GM18508 (cell line): ENCODE measurements around the gene XRCC4.

Experiments used
- ATAC-seq: cut with Tn5 transposase; IDR thresholded peaks from one replicate; pipeline ENCODE4 v1.9.1; 2021; ENCODE audit warnings: moderate number of reproducible peaks; ENCODE audit not compliant: insufficient read depth, unreplicated experiment

The XRCC4 gene

DNA sequence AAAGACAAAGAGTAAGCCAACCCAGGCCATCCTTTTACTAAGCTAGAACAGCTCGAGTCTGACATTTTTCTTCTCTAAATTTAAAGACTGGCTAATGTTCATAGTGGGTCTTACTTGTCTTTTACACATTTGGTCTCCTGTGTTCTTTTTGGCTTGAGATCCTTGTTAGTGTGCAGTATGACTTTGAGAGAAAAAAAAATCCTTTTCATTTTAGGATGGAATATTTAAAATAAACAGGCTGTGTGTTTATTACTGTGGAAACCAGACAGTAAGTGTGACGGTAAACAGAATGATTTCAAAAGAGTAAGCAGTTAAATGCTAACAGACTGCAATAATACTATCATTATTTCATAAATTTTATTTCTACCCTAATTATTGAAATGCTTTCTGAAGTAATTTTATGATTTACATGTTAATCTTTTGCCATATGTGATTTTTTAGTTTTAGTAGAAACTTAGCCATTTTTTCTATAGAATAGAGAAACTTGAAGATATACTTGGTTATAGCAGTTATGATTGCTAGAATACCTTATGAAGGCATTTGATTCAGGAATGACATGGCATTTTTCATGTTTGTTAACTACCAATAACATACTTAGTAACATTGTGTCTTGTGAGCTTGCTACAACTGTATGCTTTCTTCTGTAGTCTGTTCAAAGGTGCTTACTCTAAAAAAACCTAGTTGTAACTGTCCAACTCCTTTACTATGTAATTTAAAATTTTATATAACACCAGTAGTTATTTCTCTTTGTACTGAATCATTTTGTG, 92.4 kb downstream of the XRCC4 start:
- ATAC-seq: no peak

DNA sequence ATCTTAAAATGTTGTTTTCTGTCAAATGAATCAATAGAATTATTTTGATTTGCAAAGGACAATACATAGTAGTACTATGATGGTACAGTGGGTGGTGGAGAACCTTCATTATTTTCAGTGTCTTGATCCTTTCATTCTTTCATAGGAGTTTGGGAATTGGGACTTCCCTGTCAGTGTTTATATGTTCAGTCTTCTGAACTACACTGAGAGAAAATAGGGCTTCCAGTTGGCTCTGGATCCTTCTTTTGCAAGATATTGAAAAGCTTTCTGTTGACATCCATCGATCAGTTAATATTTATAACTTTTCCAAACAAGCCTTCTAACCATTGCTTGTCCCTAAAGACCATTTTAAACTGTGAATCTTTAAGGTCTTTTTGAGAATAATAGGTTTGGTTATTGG, 94.7 kb downstream of the XRCC4 start:
- no peak for ATAC-seq

GRCh38 chr5:83172655-83173054, 95.3 kb downstream of the XRCC4 start:
- ATAC-seq: no peak

- ATAC-seq: no peak
Measured at GRCh38 chr5:83173826-83174225, 96.5 kb downstream of the XRCC4 start.

GRCh38 chr5:83177803-83178202, 100.5 kb downstream of the XRCC4 start:
- no peak for ATAC-seq

GRCh38 chr5:83179966-83180365, 102.6 kb downstream of the XRCC4 start:
- ATAC-seq: no peak

GRCh38 chr5:83184534-83184933, 107.2 kb downstream of the XRCC4 start:
- no peak for ATAC-seq

- ATAC-seq: no peak
Measured at GRCh38 chr5:83192947-83193346, 115.6 kb downstream of the XRCC4 start.

DNA sequence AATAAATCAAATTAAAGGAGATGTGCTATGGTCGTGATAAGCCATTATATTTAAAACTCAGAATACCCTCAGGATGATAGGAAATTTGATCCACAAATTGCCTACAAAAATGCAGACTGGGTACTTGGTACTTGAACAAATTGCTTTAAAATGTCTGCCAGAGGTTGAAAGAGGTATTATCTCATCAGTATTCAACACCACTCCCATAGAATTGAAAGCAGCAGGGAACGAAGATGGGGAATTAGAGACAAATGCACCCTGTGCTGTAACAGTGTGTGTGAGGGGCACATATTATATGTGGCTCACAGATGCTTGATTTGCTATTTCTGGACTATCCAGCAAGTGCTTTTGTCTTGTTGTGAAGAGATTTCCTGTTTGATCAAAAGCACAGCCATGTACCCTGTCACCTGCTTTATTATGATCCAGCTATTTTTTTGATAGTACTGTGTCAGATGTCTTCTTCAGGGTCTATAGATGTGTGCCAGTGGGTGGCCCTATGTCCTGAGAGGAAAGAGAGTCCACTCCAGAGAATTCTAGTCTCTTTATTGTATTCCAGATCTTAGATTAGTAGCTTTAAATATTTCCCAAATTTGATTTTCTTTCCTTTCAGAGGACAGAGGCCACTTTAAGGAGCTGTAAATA, 120.1 kb downstream of the XRCC4 start:
- ATAC-seq: no peak

DNA sequence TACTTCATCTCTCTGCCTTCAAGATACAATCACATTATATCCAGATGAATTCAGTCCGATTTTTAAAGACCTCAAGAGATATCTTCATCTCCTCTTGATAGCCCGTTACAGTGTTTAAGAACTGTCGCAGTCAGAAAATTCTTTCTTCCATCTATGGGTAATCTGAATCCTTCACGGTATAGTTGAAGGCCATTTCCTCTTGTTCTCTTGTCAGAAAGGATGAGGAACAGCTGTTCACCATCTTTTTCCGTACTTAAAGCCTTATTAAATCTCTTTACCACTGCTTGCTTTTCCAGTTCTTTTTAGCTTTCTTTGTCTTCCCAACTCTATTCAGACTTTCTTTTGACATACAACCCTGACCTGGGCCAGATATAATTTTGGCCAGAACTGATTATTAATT, 121.8 kb downstream of the XRCC4 start:
- ATAC-seq: no peak

DNA sequence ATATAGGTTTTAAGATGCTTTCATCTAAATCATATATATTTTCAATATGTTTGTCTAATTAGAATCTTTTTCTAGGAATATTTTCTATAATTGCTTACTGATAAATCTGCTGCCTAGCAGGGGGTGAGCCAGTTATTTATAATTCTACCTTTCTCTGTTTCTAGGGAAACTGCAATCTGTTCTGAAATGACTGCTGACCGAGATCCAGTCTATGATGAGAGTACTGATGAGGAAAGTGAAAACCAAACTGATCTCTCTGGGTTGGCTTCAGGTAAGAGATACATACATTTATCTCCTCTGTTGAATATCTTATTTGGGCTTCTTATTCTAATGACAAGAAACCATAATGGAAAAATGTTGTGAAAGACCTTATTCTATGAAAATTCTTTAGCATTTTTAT, 127.3 kb downstream of the XRCC4 start:
- no peak for ATAC-seq

DNA sequence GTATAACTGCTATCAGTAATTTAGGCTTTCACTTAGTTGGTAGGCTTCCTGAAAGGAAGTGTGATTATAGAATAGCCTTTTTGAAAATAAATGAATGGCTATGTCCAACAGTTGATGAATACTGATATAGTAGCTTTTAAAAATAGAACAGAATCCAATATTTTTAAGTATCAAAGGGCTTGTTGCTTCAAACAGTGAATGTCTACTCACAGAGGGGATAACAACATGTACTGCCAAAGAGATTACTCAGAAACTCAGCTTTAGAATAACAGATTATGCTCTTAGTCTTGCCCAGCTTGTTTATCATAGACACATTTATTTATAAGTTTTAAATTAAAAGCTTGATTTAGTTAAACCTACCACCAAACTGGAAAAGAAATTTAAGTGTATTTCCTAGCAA, 132.6 kb downstream of the XRCC4 start:
- no peak for ATAC-seq

- no peak for ATAC-seq
Measured at GRCh38 chr5:83219077-83219476, 141.7 kb downstream of the XRCC4 start.

- ATAC-seq: no peak
Measured at GRCh38 chr5:83219495-83219894, 142.1 kb downstream of the XRCC4 start.

DNA sequence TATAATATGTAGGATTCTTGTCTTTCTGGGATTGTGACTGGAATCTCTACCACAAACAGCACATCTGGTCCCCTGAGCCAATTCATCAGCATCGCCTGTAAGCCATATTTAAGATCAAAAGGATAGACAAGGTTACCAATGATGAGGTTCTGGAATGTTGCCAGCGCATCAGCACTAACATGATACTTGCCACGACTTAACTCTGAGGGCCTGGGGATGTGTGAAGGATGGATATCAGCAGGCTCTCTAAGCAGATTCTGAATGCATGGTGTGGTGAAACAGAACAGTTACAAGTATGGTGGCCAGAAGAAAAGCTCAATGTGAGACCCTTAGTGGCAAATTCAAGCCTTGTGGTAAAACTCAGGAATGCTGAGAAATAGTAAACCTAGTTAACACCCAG, 143.0 kb downstream of the XRCC4 start:
- ATAC-seq: no peak

DNA sequence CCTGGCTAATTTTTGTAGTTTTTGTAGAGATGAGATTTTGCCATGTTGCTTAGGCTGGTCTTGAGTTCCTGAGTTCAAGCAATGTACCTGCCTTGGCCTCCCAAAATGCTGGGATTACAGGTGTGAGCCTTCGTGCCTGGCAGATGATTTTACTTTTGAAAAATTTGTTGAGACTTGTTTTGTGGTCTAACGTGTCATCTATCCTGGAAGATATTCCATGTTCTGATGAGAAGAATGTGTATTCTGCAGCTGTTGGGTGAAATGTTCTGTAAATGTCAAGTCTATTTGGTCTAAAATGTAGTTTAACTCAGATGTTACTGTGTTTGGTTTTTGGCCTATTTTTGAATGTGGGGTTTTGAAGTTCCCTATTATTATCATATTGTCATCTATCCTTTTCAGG, 145.6 kb downstream of the XRCC4 start:
- no peak for ATAC-seq

GRCh38 chr5:83227611-83228010, 150.3 kb downstream of the XRCC4 start:
- no peak for ATAC-seq

DNA sequence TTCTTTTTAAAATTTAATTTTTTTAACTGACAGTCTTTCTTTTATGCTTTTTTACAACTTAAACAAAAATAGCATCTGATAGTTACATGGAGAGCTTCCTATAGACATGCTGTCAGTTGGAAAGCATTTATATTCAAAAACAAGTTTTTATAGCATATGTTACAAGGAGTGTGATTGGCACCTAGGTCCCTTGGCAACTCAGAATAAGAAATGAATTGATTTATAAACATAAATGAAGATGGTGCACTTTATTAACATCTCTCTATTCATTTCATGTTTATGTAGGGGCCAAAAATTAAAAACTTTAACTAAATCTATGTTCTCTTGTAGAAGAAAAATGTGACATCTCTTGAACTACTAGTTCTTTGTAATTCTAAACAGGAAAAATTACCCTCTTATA, 153.2 kb downstream of the XRCC4 start:
- ATAC-seq: no peak

- ATAC-seq: no peak
Measured at GRCh38 chr5:83244516-83244915, 167.2 kb downstream of the XRCC4 start.

DNA sequence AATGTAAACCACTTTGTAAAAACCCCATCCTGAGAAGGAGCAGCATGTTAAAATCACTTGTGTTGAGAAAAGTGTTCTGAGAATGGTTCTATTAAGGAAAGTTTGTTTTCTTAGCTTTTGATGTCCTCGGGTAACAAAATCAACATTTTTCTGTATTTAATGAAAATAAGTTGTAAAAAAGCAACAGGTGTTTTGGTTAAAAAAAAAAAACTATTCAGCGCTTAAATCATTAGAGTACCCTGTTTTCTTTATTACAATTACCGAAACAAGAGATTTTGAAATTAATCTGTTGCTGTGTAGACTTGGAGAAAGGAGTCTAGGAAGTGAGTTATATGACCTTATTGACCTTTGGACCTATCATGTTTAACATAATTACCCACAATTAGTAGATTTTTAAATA, 167.7 kb downstream of the XRCC4 start:
- no peak for ATAC-seq

GRCh38 chr5:83246071-83246470, 168.7 kb downstream of the XRCC4 start:
- ATAC-seq: no peak

GRCh38 chr5:83249156-83249555, 171.8 kb downstream of the XRCC4 start:
- no peak for ATAC-seq
